Natural killer cell (primary cell): Measurements from ENCODE around the gene DDX24. TPM values are rescaled to one million over a fixed set of nuclear protein-coding genes. Genes with fewer than 3 reads are reported as not detected.

Experiments used
- ATAC-seq, 3 donors: fragments of 150-1000 bp in 2 of 3; fragments of 200-7000 bp in 1 of 3; cut with Tn5 transposase; 1 replicate in 1 of 3; 2 replicates in 2 of 3; pipeline ENCODE4 v1.10.0; 2021; ENCODE audit warnings: mild to moderate bottlenecking in 2 of 3, moderate library complexity in 2 of 3
- DNase-seq, 2 donors: peaks; one replicate each; pipeline versions ENCODE4 v3.0.0 to v3.0.0-alpha.2; 2013 to 2021; ENCODE audit warnings: mixed read lengths in 1 of 2
- H3K27ac ChIP-seq: one replicate; pipeline ENCODE4 v1.5.1; 2013; ENCODE audit warnings: mild to moderate bottlenecking, low read length
- H3K27me3 ChIP-seq: one replicate; pipeline ENCODE4 v1.6.1; 2013; ENCODE audit warnings: low read length; ENCODE audit not compliant: control insufficient read depth, insufficient read depth
- H3K36me3 ChIP-seq: one replicate; pipeline ENCODE4 v1.6.1; 2013; ENCODE audit warnings: low read length; ENCODE audit not compliant: control insufficient read depth, insufficient read depth
- H3K4me1 ChIP-seq: one replicate; pipeline ENCODE4 v1.6.1; 2013; ENCODE audit warnings: low read length; ENCODE audit not compliant: control insufficient read depth, insufficient read depth
- H3K4me3 ChIP-seq: one replicate; pipeline ENCODE4 v1.5.1; 2013; ENCODE audit warnings: low read length
- H3K9me3 ChIP-seq: one replicate; pipeline ENCODE4 v1.6.1; 2013; ENCODE audit warnings: low read length; ENCODE audit not compliant: control insufficient read depth, insufficient read depth
- H3K27ac Mint-ChIP-seq, 2 donors: one replicate each; pipeline ENCODE4 v1.8.0; 2022; ENCODE audit warnings: mild to moderate bottlenecking in 2 of 2, mixed read lengths in 2 of 2, moderate library complexity in 1 of 2
- H3K27me3 Mint-ChIP-seq, 2 donors: one replicate each; pipeline ENCODE4 v1.8.0; 2022; ENCODE audit warnings: low read depth in 2 of 2, mixed read lengths in 2 of 2
- H3K36me3 Mint-ChIP-seq: one replicate; pipeline ENCODE4 v1.8.0; 2022; ENCODE audit warnings: mixed read lengths
- H3K4me1 Mint-ChIP-seq, 2 donors: one replicate each; pipeline ENCODE4 v1.8.0; 2022; ENCODE audit warnings: mixed read lengths in 2 of 2
- H3K4me3 Mint-ChIP-seq: one replicate; pipeline ENCODE4 v1.8.0; 2022; ENCODE audit warnings: mild to moderate bottlenecking, moderate library complexity, mixed read lengths
- H3K9me3 Mint-ChIP-seq, 2 donors: one replicate each; pipeline ENCODE4 v1.8.0; 2022; ENCODE audit warnings: mixed read lengths in 2 of 2
- WGBS: methylation state at CpG from one replicate; pipeline ENCODE4 v1.1.7; 2013; ENCODE audit warnings: missing lambda C conversion rate; ENCODE audit not compliant: insufficient coverage; 5-methylcytosine and 5-hydroxymethylcytosine counted together
- intact Hi-C: fragments of 100-400 bp; cut with micrococcal nuclease; formaldehyde crosslinking; loops from one replicate; pipeline ENCODE4 v1.14.2; 2022
- total RNA-seq, 4 donors: library from RNA; stranded (reverse); fragments of 120-200 nt in 1 of 4; gene quantifications; one replicate each; pipeline versions ENCODE4 v1.2.3 to v1.2.4, GENCODE V29; 2013 to 2022
- TF ChIP-seq, protein P1 (sequence below): fragments of 200-600 bp; IDR thresholded peaks from one replicate; pipeline ENCODE4 v1.8.0; 2022; ENCODE audit warnings: antibody characterized with exemption

DDX24 gene
- total RNA-seq, 3 donors from 2014 or later (not counting 1 experiment from before 2014, with no cell fraction given) = 250 to 357 (median 296) TPM

- no peak for ATAC-seq
- 94% methylated on average over 8 of the region's 10 CpGs for WGBS
- TF ChIP-seq, protein P1, sequence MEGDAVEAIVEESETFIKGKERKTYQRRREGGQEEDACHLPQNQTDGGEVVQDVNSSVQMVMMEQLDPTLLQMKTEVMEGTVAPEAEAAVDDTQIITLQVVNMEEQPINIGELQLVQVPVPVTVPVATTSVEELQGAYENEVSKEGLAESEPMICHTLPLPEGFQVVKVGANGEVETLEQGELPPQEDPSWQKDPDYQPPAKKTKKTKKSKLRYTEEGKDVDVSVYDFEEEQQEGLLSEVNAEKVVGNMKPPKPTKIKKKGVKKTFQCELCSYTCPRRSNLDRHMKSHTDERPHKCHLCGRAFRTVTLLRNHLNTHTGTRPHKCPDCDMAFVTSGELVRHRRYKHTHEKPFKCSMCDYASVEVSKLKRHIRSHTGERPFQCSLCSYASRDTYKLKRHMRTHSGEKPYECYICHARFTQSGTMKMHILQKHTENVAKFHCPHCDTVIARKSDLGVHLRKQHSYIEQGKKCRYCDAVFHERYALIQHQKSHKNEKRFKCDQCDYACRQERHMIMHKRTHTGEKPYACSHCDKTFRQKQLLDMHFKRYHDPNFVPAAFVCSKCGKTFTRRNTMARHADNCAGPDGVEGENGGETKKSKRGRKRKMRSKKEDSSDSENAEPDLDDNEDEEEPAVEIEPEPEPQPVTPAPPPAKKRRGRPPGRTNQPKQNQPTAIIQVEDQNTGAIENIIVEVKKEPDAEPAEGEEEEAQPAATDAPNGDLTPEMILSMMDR = no peak
- Mint-ChIP-seq H3K27ac (no peak overlapping the region), H3K27me3 (no peaks in the 10 kb centered on the region), H3K36me3 (no peaks in the 10 kb centered on the region), H3K4me1 (no peaks in the 10 kb centered on the region), H3K9me3 (no peaks in the 10 kb centered on the region), H3K4me3 (no peak overlapping the region)
- H3K36me3 ChIP-seq = no peaks in the 10 kb centered on the region
- intact Hi-C loops = no loop called here
- no peaks in the 10 kb centered on the region for H3K9me3 ChIP-seq
- H3K27me3 ChIP-seq = no peaks in the 10 kb centered on the region
- no peak overlapping the region for H3K4me3 ChIP-seq
- no peak overlapping the region for H3K27ac ChIP-seq
- no peak for DNase-seq
- no peaks in the 10 kb centered on the region for H3K4me1 ChIP-seq
Measured at GRCh38 chr14:94104731-94105130, 23.7 kb upstream of the DDX24 start.

- Histone ChIP-seq H3K9me3 (no peaks in the 10 kb centered on the region), H3K4me1 (no peaks in the 10 kb centered on the region), H3K4me3 (no peak overlapping the region), H3K27me3 (no peaks in the 10 kb centered on the region), H3K36me3 (no peaks in the 10 kb centered on the region), H3K27ac (no peak overlapping the region)
- 94% methylated on average over 7 of the region's 7 CpGs for WGBS
- TF ChIP-seq, protein P1 = no peak
- H3K36me3 Mint-ChIP-seq = no peaks in the 10 kb centered on the region
- no peak overlapping the region for H3K4me3 Mint-ChIP-seq
- ATAC-seq (no peak), DNase-seq (no peak)
- no peaks in the 10 kb centered on the region for H3K9me3 Mint-ChIP-seq
- H3K27me3 Mint-ChIP-seq = no peaks in the 10 kb centered on the region
- intact Hi-C loops = no loop called here
- no peaks in the 10 kb centered on the region for H3K4me1 Mint-ChIP-seq
- no peak overlapping the region for H3K27ac Mint-ChIP-seq
Measured at GRCh38 chr14:94103554-94104150, 22.6 kb upstream of the DDX24 start.

DNA sequence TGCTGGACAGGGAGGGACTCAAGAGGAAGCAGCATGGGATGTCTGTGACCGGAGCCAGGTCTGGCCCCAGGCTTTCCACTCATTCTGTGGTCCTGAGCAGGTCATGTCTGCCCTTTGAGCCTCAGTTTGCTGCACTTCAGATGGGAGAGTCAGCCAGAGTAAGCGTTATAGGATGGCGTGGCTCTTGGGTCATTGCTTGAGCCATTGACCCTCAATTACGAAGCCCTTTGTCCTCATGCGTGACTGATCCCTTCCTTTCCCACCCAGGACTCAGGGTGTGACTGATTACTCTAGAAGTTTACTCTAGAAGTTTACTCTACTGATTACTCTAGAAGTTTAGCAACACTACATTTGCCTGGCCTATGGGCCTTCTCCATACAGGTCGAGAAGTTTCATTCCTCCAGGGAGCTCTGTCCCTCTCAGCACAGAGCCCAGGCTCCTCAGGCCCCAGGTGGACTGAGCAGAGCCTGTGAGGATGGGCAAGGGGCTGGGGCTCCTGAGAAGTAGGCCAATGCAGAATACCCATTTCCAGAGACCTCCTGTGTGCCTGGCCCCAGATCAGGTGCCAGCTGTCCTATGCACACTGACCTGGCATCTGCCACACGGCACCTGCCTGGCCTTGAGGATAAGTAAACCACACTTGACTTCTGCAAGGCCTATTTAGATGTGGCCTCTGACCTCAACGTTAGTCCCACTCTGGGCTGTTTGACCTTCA is 21.9 kb upstream of the DDX24 start:
- TF ChIP-seq, protein P1 = no peak
- WGBS = 91% methylated on average over 8 of the region's 8 CpGs
- Mint-ChIP-seq H3K27me3 (no peaks in the 10 kb centered on the region), H3K27ac (no peak overlapping the region), H3K4me1 (no peaks in the 10 kb centered on the region), H3K9me3 (no peaks in the 10 kb centered on the region), H3K4me3 (no peak overlapping the region), H3K36me3 (no peaks in the 10 kb centered on the region)
- ATAC-seq (no peak), DNase-seq (no peak)
- intact Hi-C loops = no loop called here
- Histone ChIP-seq H3K4me1 (no peaks in the 10 kb centered on the region), H3K27ac (no peak overlapping the region), H3K27me3 (no peaks in the 10 kb centered on the region), H3K4me3 (no peak overlapping the region), H3K36me3 (no peaks in the 10 kb centered on the region), H3K9me3 (no peaks in the 10 kb centered on the region)
